ENCODE results near the gene CTRL. TPM values are rescaled to one million over a fixed set of nuclear protein-coding genes. Genes with fewer than 3 reads are reported as not detected.
"Not testable (repeated sequence)": the region's sequence is repeated elsewhere in the genome, so short reads cannot be mapped to it uniquely, and the experiment has no call there.

The CTRL gene
- total RNA-seq, 1 experiment from 2014 or later = 2.6 TPM

DNA sequence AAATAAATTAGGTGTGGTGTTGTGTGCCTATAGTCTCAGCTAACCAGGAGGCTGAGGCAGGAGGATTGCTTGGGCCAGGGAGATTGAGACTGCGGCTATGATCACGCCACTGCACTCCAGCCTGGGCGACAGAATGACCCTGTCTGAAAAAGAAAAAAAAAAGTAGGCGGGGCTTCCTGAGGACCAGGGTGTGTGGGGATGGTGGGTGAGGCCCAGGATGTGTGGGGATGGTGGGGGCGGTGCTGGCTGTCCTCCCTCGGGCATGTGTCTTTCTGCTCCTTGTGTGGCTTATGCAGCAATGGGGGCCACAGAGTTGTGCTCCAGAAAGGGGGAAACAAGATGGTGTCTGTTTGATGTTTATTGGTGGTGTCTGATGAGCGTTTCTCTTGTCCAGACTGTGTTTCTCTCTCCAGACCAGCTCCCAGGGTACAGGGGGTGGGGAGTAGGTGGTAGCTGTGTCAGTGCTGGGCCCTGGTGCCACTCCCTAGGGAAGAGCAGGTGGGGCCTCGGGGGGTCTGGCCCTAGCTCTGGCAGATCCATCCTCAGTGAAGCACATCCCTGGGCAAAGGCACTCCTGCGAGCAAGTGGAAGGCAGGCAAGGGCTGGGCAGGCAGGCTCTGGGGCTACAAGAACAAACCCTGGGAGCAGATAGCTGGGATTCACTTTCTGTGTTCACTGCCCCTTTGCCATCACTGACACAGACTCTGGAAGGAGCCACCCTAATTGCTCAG, 10.0 kb upstream of the CTRL start:
- no peak for DNase-seq (ENCODE audit: low read depth)

DNA sequence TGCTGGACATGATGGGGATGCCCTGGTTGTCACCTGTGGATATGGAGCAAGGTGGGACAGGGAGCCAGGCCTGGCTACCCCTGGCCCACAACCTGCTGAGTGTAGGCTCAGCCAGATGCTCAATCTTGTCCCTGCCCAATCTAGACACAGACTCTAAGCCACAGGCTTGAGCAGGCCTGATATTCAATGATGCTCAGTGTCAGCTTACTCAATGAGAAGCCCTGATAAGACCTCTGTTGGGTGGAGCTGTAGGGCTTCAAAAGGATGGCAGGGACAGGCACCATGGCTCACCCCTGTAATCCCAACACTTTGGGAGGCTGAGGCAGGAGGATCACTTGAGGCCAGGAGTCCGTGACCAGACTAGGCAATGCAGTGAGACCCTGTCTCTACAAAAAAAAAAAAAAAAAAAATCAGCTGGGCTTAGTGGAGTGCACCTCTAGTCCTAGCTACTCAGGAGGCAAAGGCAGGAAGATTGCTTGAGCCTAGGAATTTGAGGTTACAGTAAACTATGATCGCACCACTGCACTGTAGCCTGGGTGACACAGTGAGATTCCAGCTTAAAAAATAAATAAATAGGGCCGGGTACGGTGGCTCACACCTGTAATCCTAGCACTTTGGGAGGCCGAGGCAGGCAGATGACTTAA, 8.9 kb upstream of the CTRL start:
- no peak for DNase-seq (ENCODE audit: low read depth)

DNA sequence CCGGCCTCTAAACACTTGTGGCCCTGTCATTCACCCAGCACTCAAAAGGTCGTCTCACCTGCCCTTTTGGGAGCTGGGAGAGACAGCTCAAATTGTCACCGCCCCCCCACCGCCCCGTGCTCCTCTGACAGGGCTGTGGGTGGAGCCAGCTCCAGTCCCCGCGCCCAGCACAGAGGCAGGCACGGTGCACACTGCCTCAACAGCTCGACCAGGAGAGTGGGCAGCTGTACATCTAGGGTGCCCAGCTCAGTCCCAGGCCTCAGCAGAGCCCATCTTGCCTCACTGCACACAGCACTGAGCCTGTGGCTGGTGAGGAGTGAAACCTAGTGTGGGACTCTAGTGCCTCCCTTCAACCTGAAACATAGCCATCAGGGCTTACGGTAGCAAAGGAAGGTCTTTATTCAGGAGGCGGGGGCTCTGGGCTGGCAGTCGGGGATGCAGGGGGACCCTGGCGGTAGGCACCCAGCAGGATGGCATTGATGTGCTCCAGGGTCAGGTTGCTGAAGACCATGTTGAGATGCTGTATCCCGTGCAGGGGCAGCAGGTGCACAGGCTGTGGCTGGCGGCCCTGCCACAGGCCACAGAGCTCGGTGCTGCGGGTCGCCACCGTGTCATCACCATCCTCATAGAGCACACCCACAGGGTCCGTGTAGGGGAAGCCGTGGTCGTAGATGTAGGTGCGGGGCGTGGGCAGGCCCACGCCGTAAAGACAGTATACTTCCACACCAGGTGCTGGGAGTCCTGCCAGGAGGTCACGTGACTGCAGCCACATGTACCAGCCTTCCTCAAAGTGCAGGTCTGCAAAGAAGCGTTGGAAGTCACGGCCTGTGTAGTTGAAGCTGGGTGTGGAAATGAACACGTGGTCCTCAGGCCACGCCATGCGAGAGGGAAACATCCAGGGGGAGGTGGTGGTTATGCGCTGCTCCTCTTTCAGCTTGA, 8.1 kb upstream of the CTRL start:
- no peak for DNase-seq (ENCODE audit: low read depth)

DNA sequence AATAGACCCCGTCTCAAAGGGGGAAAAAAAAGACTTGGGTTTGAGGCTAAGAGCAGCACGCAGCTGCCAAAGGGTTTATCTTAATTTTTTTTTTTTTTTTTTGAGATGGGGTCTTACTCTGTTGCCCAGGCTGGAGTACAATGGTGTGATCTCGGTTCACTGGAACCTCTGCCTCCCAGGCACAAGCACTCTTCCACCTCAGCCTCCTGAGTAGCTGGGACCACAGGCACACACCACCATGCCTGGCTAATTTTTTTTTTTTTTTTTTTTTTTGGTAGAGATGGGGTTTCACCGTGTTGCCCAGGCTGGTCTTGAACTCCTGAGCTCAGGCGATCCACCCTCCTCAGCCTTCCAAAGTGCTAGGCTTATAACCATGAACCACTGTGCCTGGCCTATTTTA, 6.1 kb upstream of the CTRL start:
- not testable (repeated sequence) for DNase-seq (ENCODE audit: low read depth)

DNA sequence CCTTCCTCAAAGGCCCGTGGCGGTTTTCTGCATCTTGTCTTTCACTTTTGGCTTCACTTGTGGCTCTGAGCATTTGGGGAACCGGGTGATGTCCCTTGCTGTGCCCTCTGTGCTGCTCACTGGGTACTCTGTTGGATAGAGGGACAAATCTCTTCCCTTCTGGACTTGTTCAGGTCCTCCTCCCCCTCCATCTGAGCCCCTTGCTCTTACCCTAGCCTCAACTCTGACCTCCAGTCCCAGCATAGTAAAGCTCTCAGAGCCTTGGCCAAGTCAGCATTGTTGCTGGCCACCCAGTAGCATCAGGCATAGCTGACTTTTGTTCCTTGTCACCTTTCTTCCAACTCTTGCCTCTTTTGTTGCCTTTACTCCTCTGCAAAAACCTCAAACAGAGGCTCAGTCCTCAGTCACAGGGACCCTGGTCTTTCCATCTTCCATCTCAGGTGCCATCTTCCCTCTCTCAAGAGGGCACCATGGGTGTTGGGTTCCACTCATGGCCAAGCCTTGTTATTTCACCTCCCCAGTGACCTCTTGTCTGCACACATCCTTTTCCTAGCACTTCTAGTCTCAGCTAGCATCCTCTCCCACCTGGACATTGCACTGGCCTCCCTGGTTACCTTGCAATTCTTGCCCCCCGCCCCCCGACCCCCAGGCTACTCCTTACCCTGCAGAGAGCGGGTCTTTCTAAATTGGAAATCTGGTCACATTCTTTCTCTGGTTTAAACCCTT, 5.4 kb upstream of the CTRL start:
- DNase-seq (ENCODE audit: low read depth) = no peak

DNA sequence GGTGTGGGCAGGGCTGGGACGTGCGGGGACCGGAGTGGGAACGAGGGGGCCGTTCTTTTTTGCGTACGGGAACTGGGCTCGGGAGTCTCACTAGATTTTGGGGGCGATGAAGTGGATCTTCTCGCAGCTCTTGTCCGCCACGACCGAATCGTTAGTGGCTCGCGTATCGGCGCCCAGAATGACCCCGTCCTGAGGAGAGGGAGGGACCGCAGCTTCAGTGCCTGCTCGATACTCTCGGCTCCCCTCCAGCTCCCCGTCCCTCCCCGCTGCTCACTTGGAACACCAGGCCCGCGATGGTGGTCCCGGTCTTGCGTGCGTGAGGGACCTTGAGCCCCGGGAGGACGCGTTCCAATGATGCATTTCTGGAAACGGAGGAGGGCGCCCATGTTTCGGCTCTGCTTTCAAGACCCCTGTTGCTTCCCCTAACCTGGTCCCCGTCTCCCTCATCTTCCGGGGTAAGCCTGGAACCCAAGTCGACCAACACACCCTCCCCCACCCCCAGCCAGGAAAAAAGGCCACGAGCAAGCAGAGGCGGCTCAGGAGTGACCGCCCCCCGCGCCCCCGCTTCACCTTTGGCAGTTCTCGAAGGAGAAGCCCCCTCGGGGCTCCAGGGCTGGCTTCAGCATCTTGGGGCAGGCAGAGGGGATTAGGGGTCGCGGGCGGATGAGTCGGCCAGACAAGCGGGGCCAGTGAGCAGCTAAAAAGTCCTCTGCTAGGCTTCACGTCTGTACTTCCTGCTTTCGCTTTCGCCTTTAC, 4.6 kb upstream of the CTRL start, which contains the start of gene PSMB10:
PSMB10 (minus strand) TSS at position 727 of the 756 bp plus-strand sequence; CDS start at position 626, 101 bp downstream.
- DNase-seq (ENCODE audit: low read depth) = peak; percentile 71

DNA sequence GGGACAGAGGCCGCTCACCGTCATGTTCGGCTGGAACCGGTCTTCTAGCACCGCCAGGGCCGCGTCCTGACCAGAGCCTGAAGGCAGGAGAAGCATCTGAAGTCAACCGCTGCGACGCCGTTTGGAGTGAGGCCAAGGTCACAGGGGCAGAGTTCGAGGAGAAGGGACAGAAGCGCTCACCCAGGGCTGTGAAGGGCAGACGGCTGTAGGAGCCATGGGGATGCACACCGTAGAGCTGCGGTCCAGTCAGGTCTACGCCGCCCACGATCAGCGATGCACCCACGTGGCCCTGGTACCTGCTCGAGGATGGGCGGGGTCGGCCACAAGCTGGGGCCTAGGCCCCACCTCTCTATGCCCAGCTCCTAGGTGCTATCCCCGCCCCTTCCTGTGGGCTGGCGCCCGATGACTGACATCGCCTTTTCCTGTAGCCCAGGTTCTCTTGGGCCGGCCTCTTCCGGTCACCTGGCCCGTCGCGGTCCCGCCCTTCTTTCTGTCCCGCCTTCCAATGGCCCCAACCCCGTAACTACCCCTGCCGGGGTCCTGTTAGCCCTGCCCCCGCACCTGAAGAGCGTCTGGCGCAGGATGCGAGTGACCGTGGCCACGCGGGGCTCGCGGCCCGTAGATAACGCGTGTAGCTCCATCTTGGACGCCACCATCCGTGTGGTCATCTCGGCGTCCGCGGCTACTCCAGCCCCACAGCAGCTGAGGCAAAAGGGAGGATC, 3.9 kb upstream of the CTRL start:
- DNase-seq (ENCODE audit: low read depth) = peak; percentile 87

DNA sequence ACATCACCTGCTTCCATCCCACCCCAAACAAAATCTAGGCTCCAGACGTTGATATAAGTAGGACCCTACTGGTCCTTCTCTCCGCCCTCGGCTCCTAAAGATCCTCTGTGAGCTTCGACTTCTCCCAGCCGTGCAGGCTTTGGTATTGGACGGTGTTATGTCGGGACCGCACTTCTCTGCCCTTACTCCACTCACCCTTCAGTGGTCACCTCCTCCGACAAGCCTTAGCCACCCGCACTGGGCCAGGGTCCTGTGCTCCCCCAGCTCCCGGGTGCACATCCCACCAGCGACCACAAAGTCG, 3.4 kb upstream of the CTRL start:
- DNase-seq (ENCODE audit: low read depth) = no peak

DNA sequence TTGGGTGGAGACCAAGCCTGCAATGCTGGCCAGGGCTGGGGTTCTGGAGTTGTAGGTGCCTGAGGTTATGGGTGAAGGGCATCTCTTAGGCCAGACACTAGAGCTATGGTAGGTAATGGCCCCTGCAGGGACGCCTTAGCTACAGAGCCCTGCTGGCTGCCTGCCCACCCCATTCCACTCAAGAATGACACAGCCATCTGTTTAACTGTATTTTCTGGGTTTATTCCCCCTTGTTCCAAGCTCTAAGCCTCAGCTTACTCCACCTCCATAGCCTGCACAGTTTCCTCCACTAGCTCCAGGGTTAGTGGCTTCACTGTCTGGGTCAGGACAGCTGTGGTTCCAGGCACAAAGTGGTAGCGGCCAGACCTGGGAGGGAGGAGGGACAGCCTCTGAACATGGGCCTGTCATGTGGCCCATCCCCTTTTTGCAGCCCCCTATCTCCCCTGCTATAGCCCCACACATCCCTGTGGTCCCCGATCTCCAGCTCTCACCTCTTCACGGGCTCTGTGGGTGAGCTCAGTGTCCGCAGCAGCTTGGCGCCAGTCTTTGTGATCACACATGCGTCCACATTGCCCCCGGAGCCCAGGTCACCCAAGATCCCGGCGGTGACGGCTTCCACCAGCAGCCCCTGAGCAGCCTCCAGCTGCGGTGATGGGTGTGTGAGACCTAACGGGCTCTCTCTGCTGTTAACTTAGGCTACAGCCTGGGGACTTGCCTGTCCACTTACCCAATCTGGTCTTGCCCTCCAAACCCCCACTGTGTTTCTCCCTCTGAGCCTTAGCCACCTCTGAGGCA, 2.8 kb upstream of the CTRL start:
- DNase-seq (ENCODE audit: low read depth) = peak; percentile 34

DNA sequence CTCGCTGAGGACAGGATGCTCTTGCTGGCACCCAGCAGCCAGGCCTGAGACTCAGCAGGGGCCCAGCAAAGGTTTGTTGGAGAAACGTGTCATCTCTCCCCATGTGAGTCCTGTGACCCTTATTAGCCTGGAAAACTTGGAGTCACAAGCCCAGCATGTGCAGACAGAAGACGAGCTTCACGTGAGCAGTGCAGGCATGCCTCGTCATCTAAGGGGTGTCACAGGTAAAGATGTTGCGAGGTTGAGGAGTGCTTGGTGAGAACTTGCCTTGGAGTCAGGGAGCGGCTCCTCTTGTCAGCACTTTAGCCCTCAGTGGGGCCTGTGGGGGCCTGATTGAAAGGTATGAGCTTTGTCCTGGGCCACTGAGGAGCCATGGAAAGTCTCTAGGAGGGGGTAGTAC, 2.1 kb upstream of the CTRL start:
- no peak for DNase-seq (ENCODE audit: low read depth)

DNA sequence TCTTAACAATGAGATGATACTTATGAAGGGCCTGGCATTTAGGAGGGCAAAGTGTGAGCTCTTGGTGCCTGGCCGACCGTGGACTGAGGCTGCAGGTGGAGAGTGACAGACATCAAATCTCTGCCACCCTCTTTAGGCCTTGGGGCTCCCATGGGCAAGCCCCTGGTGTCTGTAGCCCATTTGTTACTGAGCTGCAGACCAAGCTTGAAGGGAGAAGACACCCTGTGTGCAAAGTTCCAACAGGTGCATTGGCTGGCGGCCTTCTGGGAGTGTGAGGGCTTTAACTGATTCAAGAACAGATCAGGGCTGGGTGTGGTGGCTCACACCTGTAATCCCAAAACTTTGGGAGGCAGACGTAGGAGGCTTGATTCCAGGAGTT, 789 bp upstream of the CTRL start:
- DNase-seq (ENCODE audit: low read depth) = no peak

DNA sequence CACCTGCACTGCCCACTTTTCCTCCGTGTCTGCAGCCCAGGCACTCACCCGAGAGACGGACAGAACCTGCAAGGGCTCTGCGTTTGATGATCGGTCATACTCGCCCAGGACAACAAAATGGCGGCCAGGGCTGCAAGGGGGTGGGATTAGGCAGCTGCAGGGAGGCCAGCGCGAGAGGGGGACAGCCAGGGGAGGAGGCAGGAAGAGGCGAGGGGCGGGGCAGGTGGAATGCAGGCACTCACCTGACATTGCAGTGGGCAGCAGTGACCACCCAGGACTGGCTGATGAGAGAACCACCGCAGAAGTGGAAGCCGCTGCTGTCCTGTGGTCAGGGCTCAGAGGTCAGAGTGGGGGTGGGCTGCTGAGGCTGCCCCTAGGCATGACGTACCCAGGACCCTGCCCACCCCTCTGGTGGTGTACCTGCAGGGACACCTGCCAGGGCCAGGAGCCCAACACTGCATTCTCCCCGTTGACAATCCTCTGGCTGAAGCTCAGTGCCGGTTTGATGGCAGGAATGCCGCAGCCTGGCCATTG, 917 bp downstream of the CTRL start:
- DNase-seq (ENCODE audit: low read depth) = no peak

DNA sequence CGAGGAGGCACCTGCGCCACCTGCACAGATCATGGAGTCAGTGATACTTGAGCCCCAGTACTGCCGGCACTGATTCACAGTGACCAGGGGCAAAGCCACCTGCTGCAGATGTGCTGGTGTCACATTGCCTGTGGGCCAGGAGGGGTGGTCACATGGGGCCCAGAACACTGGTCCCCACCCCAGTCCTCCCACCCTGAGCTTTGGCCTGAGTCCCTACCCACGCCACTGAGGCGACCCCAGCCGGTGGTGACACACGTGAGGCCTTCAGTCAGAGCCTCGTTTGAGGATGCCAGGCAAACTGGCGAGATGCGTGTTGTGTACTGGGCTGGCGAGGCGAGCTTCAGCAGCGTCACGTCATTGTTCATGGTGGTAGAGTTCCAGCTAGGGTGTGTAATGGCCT, 1.5 kb downstream of the CTRL start:
- DNase-seq (ENCODE audit: low read depth) = no peak

DNA sequence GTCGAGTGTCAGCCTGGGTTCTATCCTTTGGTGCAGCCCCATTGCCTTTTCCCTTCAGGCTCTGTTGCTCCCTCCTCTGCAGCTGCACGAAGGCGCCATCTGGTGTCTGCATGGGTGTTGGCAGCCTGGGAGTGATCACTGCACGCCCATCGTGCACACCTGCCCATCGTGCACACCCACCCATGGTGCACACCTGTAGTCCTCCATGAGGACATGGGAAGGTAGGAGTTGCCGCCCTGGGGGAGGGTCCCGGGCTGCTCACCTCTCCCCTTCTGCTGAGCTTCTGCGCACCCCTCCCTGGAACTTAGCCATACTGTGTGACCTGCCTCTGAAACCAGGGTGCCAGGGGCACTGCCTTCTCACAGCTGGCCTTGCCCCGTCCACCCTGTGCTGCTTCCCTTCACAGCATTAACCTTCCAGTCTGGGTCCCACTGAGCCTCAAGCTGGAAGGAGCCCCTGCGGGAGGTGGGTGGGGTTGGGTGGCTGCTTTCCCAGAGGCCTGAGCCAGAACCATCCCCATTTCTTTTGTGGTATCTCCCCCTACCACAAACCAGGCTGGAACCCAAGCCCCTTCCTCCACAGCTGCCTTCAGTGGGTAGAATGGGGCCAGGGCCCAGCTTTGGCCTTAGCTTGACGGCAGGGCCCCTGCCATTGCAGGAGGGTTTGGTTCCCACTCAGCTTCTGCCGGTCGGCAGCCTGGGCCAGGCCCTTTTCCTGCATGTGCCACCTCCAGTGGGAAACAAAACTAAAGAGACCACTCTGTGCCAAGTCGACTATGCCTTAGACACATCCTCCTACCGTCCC, 2.9 kb downstream of the CTRL start:
- DNase-seq (ENCODE audit: low read depth) = peak; percentile 50

DNA sequence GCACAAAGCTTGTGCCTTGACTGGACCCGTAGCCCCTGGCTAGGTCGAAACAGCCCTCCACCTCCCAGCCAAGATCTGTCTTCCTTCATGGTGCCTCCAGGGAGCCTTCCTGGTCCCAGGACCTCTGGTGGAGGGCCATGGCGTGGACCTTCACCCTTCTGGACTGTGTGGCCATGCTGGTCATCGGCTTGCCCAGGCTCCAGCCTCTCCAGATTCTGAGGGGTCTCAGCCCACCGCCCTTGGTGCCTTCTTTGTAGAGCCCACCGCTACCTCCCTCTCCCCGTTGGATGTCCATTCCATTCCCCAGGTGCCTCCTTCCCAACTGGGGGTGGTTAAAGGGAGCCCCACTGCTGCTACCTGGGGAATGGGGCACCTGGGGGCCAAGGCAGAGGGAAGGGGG, 3.5 kb downstream of the CTRL start:
- no peak for DNase-seq (ENCODE audit: low read depth)

DNA sequence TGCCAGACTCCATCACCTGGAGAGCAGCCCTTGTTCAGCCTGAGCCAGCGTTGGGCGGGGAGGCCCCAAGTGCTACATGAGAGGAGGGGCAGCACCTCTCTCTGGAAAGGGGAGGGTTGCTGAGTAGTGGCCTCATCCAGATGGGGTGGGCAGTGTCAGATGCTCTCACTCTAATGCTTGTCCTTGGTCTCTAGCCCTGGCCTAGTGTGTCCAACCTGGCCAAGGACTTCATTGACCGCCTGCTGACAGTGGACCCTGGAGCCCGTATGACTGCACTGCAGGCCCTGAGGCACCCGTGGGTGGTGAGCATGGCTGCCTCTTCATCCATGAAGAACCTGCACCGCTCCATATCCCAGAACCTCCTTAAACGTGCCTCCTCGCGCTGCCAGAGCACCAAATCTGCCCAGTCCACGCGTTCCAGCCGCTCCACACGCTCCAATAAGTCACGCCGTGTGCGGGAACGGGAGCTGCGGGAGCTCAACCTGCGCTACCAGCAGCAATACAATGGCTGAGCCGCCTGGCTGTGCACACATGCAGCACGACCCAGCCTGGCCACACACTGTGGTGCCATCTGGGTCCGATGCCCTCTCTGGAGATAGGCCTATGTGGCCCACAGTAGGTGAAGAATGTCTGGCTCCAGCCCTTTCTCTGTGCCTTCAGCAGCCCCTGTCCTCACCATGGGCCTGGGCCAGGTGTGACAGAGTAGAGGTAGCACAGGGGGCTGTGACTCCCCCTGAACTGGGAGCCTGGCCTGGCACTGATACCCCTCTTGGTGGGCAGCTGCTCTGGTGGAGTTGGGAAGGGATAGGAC, 4.3 kb downstream of the CTRL start:
- DNase-seq (ENCODE audit: low read depth) = no peak

DNA sequence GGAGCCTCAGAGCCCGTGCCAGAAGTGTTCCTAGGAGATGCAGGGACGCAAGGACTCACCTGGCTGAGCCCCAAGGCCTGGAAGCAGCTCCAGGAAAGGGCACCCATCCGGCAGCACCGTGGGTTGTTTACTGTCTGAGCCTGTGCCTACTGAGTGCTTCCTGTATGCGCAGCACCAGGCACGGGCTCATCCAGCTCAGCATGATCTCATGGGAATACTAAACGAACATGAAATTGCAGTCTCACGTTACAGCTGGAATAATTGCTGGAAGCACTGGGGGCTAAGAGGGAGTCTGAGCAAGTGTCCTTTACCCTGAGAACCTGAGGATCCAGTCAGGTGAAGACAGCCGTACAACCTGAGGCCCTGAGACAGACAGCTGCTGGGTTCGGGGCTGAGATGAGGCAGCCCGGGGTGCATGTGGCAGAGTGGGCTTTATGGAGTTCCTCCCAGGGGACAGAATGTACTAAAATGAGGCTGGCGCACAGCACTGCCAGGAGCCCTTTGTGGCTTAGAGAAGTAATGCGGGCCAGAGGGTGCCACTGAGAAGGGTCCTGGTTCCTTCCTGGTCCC, 5.4 kb downstream of the CTRL start:
- DNase-seq (ENCODE audit: low read depth) = peak; percentile 36
